GM12865 (cell line): Measurements from ENCODE around the gene TMEM186.
"Not testable (repeated sequence)": the region's sequence is repeated elsewhere in the genome, so short reads cannot be mapped to it uniquely, and the experiment has no call there.

ENCODE experiments used
- DNase-seq: peaks from one replicate; pipeline ENCODE4 v3.0.0; 2010; ENCODE audit warnings: low read depth
- H3K4me3 ChIP-seq: 2 replicates; pipeline ENCODE4 v1.5.1; 2011; ENCODE audit warnings: mild to moderate bottlenecking, low read depth, low read length, control low read depth
- CTCF ChIP-seq: IDR thresholded peaks from 2 replicates; pipeline ENCODE4 v1.5.1; 2011; ENCODE audit warnings: low read length, control low read depth, low read depth, inconsistent platforms; ENCODE audit not compliant: insufficient read depth; ENCODE audit errors: missing control alignments

TMEM186 gene

GRCh38 chr16:8760021-8760420, 37.4 kb downstream of the TMEM186 start:
- no peak for DNase-seq
- no peak overlapping the region for H3K4me3 ChIP-seq
- TF ChIP-seq CTCF = no peak

- no peak for TF ChIP-seq CTCF
- DNase-seq = no peak
- no peak overlapping the region for H3K4me3 ChIP-seq
Measured at GRCh38 chr16:8758022-8758421, 39.4 kb downstream of the TMEM186 start.

- no peak for DNase-seq
- TF ChIP-seq CTCF = no peak
- H3K4me3 ChIP-seq = no peak overlapping the region
Measured at GRCh38 chr16:8756755-8757154, 40.7 kb downstream of the TMEM186 start.

GRCh38 chr16:8753416-8754054, 43.9 kb downstream of the TMEM186 start:
- H3K4me3 ChIP-seq = no peak overlapping the region
- DNase-seq = no peak
- no peak for TF ChIP-seq CTCF

GRCh38 chr16:8752706-8753105, 44.7 kb downstream of the TMEM186 start:
- no peak overlapping the region for H3K4me3 ChIP-seq
- DNase-seq = no peak
- TF ChIP-seq CTCF = no peak

- H3K4me3 ChIP-seq = no peak overlapping the region
- DNase-seq = no peak
- TF ChIP-seq CTCF = no peak
Measured at GRCh38 chr16:8751481-8752311, 45.7 kb downstream of the TMEM186 start.

GRCh38 chr16:8748944-8749343, 48.5 kb downstream of the TMEM186 start:
- not testable (repeated sequence) for DNase-seq, H3K4me3 ChIP-seq
